Thyroid gland (tissue), 4 donors: ENCODE measurements around the gene TBR1.

ENCODE experiments used
- POLR2A ChIP-seq, 2 donors: fragments of 450-650 bp; IDR thresholded peaks; one replicate each; pipeline ENCODE4 v1.6.1; 2017; ENCODE audit warnings: antibody characterized with exemption in 2 of 2, mild to moderate bottlenecking in 2 of 2, moderate library complexity in 1 of 2
- TF ChIP-seq, protein P1 (sequence below), 6 experiments: fragments of 200-600 bp in 3 of 6; fragments of 450-650 bp in 3 of 6; sonication (generic) in 3 of 6; IDR thresholded peaks; one replicate each; pipeline ENCODE4 v1.5.1; 2016 to 2019; ENCODE audit warnings: antibody characterized with exemption in 6 of 6, mild to moderate bottlenecking in 2 of 6, inconsistent platforms in 1 of 6, moderate library complexity in 1 of 6

DNA sequence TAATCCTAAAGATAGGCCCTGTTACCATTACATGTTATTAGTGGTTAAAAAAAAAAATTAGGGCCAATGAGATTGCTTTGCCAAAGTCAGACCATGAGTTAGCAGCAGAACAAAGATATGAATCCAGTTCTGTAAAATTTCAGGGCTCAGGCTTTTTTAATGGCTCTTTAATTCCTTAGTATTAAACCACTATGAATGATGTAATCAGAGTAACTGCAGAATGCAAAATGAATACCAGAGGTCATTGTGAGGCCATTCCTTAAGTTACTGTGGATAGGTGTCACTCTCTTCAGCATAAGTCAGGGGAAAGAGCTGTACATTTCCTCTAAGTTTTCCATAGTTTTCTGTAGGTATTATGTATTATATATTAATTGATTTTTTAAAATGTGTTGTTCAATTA is 42.2 kb upstream of the TBR1 start:
- TF ChIP-seq, protein P1, sequence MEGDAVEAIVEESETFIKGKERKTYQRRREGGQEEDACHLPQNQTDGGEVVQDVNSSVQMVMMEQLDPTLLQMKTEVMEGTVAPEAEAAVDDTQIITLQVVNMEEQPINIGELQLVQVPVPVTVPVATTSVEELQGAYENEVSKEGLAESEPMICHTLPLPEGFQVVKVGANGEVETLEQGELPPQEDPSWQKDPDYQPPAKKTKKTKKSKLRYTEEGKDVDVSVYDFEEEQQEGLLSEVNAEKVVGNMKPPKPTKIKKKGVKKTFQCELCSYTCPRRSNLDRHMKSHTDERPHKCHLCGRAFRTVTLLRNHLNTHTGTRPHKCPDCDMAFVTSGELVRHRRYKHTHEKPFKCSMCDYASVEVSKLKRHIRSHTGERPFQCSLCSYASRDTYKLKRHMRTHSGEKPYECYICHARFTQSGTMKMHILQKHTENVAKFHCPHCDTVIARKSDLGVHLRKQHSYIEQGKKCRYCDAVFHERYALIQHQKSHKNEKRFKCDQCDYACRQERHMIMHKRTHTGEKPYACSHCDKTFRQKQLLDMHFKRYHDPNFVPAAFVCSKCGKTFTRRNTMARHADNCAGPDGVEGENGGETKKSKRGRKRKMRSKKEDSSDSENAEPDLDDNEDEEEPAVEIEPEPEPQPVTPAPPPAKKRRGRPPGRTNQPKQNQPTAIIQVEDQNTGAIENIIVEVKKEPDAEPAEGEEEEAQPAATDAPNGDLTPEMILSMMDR (IDR thresholded peaks at IDR 0.05), result no peak
- TF ChIP-seq POLR2A (IDR thresholded peaks at IDR 0.05), result no peak
